AG09309 (cell line): ENCODE results near the gene GLIS2.

Source experiments
- DNase-seq: peaks from one replicate; pipeline ENCODE4 v3.0.0-alpha.2; 2010; ENCODE audit warnings: low read depth
- H3K4me3 ChIP-seq: 2 replicates; pipeline ENCODE4 v1.5.1; 2011; ENCODE audit warnings: mild to moderate bottlenecking, low read depth, low read length, moderate library complexity; ENCODE audit not compliant: control insufficient read depth
- CTCF ChIP-seq: IDR thresholded peaks from 2 replicates; pipeline ENCODE4 v1.5.1; 2011; ENCODE audit warnings: mild to moderate bottlenecking, low read depth, low read length, inconsistent platforms; ENCODE audit not compliant: insufficient read depth, control insufficient read depth; ENCODE audit errors: missing control alignments

The GLIS2 gene

GRCh38 chr16:4378999-4379690, 63.3 kb downstream of the GLIS2 start:
- TF ChIP-seq CTCF, result no peak
- DNase-seq, result no peak
- no peak overlapping the region for H3K4me3 ChIP-seq

DNA sequence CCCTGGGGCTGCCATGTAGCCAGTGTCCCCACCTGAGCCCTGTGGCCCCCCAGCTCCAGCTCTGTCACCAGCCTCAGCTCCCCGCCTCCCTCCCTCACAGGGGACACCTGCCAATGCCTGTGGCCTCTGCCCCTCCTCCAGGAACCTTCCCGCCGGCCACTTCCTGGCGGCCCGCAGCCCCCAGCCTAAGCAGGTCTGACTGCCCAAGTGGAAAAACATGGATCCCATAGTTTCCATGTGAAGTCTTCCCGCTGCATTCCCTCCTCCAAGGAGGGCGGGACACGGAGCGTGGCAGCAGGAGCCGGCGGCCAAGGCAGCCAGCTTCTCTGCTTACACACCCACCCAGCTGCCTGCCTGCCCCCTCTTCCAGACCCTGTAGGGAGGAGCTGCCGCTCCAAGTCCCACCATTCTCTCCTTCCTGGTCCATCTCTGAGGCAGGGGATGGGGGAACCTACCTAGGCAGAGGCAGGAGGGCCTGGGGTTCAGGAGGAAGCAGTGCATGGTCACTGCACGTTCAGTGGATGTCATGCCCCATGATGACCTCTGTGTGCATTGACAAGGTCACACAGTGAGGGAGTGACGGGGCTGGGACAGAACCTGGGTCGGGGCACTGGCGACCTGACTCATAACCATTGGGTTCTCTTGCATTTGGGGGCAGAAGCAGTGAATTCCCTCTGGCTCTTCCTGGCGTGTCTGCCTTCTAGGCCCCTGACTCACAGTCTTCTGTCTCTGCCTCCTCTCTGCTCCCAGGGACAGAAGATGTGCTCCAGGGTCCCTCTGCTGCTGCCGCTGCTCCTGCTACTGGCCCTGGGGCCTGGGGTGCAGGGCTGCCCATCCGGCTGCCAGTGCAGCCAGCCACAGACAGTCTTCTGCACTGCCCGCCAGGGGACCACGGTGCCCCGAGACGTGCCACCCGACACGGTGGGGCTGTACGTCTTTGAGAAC, 64.5 kb downstream of the GLIS2 start:
- H3K4me3 ChIP-seq, result no peak overlapping the region
- no peak for TF ChIP-seq CTCF
- DNase-seq, result no peak

- no peak for TF ChIP-seq CTCF
- no peak overlapping the region for H3K4me3 ChIP-seq
- DNase-seq, result no peak
Measured at GRCh38 chr16:4381072-4381934, 65.4 kb downstream of the GLIS2 start.

DNA sequence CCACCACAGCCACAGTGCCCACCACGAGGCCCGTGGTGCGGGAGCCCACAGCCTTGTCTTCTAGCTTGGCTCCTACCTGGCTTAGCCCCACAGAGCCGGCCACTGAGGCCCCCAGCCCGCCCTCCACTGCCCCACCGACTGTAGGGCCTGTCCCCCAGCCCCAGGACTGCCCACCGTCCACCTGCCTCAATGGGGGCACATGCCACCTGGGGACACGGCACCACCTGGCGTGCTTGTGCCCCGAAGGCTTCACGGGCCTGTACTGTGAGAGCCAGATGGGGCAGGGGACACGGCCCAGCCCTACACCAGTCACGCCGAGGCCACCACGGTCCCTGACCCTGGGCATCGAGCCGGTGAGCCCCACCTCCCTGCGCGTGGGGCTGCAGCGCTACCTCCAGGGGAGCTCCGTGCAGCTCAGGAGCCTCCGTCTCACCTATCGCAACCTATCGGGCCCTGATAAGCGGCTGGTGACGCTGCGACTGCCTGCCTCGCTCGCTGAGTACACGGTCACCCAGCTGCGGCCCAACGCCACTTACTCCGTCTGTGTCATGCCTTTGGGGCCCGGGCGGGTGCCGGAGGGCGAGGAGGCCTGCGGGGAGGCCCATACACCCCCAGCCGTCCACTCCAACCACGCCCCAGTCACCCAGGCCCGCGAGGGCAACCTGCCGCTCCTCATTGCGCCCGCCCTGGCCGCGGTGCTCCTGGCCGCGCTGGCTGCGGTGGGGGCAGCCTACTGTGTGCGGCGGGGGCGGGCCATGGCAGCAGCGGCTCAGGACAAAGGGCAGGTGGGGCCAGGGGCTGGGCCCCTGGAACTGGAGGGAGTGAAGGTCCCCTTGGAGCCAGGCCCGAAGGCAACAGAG, 66.3 kb downstream of the GLIS2 start:
- no peak overlapping the region for H3K4me3 ChIP-seq
- DNase-seq, result no peak
- no peak for TF ChIP-seq CTCF

- no peak overlapping the region for H3K4me3 ChIP-seq
- no peak for DNase-seq
- TF ChIP-seq CTCF, result no peak
Measured at GRCh38 chr16:4382795-4383357, 67.0 kb downstream of the GLIS2 start.
